ENCODE results near the gene TRANK1.

Gene TRANK1

DNA sequence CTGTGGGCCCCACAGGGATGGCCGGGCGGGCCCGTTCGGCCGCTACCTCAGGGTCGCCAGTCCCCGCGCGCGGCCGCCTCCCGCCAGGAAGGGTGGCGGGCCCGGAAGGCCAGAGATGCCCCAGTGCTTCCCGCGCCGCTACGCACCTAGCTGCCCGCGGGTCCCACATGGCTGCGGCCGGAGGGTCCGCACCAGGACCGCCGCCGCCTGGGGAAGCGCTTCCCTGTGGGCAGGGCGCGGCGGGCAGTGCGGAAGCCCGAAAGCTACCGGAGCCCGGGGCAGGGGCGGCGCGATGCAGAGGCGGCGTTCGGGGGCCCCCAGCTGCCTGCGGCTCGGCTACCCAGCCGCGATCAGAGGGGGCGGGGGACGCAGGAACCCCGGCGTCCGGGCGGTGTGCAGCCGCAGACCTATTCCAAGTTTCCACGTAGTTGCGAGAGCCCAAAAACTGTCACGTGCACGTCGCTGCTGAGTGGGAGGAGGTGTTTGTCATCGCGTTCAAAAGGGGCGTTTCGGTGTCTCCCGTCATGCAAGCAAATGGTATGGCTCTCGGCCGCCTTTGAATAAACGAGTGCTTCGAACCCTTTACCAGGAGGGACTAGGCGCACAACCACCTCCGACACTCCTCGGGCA is at the start of gene TRANK1:
Gene TRANK1 (minus strand): TSS at position 414 of the 630 bp plus-strand sequence. CDS start 245 bp downstream, at position 169.
- Mint-ChIP-seq H3K36me3 (ENCODE audit: insufficient read depth) (peaks cover 2% of the 10 kb centered on the region), H3K9me3 (peaks cover 5% of the 10 kb centered on the region), H3K27ac (ENCODE audit: low read depth) (peak within 1 kb of the TSS; percentile 51), H3K27me3 (no peaks in the 10 kb centered on the region), H3K4me3 (peak within 1 kb of the TSS; percentile 75), H3K4me1 (peaks cover 16% of the 10 kb centered on the region)
- DNase-seq (ENCODE audit: low spot score in 2 of 2) (peak; percentile 66 to 80), ATAC-seq (replicated peaks; ENCODE audit: extremely low read depth, poor library complexity, severe bottlenecking) (peak; percentile 93)

DNA sequence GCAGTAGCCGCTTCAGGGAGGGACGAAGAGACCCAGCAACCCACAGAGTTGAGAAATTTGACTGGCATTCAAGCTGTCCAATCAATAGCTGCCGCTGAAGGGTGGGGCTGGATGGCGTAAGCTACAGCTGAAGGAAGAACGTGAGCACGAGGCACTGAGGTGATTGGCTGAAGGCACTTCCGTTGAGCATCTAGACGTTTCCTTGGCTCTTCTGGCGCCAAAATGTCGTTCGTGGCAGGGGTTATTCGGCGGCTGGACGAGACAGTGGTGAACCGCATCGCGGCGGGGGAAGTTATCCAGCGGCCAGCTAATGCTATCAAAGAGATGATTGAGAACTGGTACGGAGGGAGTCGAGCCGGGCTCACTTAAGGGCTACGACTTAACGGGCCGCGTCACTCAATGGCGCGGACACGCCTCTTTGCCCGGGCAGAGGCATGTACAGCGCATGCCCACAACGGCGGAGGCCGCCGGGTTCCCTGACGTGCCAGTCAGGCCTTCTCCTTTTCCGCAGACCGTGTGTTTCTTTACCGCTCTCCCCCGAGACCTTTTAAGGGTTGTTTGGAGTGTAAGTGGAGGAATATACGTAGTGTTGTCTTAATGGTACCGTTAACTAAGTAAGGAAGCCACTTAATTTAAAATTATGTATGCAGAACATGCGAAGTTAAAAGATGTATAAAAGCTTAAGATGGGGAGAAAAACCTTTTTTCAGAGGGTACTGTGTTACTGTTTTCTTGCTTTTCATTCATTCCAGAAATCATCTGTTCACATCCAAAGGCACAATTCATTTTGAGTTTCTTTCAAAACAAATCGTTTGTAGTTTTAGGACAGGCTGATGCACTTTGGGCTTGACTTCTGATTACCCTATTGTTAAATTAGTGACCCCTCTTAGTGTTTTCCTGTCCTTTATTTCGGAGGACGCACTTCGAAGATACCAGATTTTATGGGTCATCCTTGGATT is 48.8 kb upstream of the TRANK1 start, which contains the start of gene MLH1:
Gene MLH1 (plus strand): TSS at position 193 of the 958 bp plus-strand sequence. CDS start 30 bp downstream, at position 223.
- Mint-ChIP-seq H3K36me3 (ENCODE audit: insufficient read depth) (peaks cover 41% of the 10 kb centered on the region), H3K4me1 (peaks cover 27% of the 10 kb centered on the region), H3K9me3 (no peaks in the 10 kb centered on the region), H3K27ac (ENCODE audit: low read depth) (no peak within 1 kb of the TSS), H3K27me3 (no peaks in the 10 kb centered on the region), H3K4me3 (no peak within 1 kb of the TSS)
- ATAC-seq (replicated peaks; ENCODE audit: extremely low read depth, poor library complexity, severe bottlenecking) (peak; percentile 87), DNase-seq (ENCODE audit: low spot score in 2 of 2) (peak; percentile 97 to 99)

DNA sequence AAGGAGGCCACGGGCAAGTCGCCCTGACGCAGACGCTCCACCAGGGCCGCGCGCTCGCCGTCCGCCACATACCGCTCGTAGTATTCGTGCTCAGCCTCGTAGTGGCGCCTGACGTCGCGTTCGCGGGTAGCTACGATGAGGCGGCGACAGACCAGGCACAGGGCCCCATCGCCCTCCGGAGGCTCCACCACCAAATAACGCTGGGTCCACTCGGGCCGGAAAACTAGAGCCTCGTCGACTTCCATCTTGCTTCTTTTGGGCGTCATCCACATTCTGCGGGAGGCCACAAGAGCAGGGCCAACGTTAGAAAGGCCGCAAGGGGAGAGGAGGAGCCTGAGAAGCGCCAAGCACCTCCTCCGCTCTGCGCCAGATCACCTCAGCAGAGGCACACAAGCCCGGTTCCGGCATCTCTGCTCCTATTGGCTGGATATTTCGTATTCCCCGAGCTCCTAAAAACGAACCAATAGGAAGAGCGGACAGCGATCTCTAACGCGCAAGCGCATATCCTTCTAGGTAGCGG is 48.0 kb upstream of the TRANK1 start, which contains the start of gene EPM2AIP1:
Gene EPM2AIP1 (minus strand): TSS at position 326 of the 520 bp plus-strand sequence. CDS start 54 bp downstream, at position 272.
- H3K4me1 Mint-ChIP-seq, result peaks cover 30% of the 10 kb centered on the region
- H3K9me3 Mint-ChIP-seq, result no peaks in the 10 kb centered on the region
- ATAC-seq (replicated peaks; ENCODE audit: extremely low read depth, poor library complexity, severe bottlenecking), result peak; percentile 85
- H3K27ac Mint-ChIP-seq (ENCODE audit: low read depth), result no peak within 1 kb of the TSS
- no peak within 1 kb of the TSS for H3K4me3 Mint-ChIP-seq
- H3K27me3 Mint-ChIP-seq, result no peaks in the 10 kb centered on the region
- DNase-seq (ENCODE audit: low spot score in 2 of 2), result no peak
- H3K36me3 Mint-ChIP-seq (ENCODE audit: insufficient read depth), result peaks cover 39% of the 10 kb centered on the region

DNA sequence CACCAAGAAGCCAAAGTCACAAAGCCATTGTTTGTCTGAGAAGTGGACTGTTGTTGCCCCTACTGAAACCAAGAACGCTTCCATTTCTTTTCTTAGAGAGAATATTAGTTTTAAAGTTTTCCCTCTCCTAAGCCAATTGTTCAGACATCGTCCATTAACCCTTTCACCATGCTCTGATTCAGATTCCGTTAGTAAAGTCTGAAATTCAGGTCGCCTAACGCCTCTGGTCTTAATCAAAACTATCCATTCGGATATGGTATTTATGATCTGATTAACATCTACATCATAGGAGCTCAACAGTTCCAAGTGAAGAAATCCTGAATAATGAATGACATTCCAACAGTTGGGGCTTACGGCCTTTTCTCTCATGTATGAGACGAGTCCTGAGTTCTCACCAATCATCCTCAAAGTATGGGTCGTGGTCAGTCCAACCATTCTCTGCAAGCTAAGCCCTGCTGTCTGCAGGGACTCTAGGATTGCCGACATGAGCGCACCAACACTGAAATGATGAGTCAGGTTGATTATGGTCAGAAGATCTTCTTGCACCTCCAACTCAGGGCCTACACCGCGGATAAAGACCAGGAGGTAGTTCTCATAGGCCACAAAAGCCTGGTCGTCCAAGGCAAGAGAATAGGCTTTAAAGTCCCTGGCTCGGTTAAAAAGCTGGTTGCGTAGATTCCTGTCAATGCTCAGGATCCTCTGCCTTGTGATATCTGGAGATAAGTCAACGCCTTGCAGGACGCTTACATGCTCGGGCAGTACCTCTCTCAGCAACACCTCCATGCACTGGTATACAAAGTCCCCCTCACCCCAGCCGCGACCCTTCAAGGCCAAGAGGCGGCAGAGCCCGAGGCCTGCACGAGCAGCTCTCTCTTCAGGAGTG is 47.3 kb upstream of the TRANK1 start:
- no peak for ATAC-seq (replicated peaks; ENCODE audit: extremely low read depth, poor library complexity, severe bottlenecking)
- Mint-ChIP-seq H3K27ac (ENCODE audit: low read depth) (no peak overlapping the region), H3K4me3 (no peak overlapping the region), H3K36me3 (ENCODE audit: insufficient read depth) (peaks cover 35% of the 10 kb centered on the region), H3K9me3 (no peaks in the 10 kb centered on the region), H3K27me3 (no peaks in the 10 kb centered on the region), H3K4me1 (peaks cover 29% of the 10 kb centered on the region)
- DNase-seq (ENCODE audit: low spot score in 2 of 2), result no peak

DNA sequence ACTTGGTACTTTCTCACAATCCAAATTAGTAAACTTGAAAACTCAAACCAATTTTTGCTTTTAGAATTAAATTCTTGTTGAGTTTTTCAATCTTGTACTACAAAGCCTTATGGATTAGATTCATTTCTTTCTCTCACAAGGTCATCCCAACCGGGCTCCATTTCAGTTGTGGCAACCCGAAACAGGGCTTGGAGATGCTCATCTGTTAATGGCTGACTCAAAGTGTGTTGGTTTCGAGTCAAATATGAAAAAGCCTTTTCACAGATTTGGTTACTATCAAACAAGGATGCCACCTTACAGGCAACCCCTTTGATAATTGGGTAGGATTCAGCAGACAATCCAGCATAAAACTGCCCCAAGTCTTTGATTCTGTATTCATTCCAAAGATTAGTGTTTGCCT is 46.3 kb upstream of the TRANK1 start:
- Mint-ChIP-seq H3K27ac (ENCODE audit: low read depth) (no peak overlapping the region), H3K4me1 (peaks cover 23% of the 10 kb centered on the region), H3K4me3 (no peak overlapping the region), H3K9me3 (no peaks in the 10 kb centered on the region), H3K27me3 (no peaks in the 10 kb centered on the region), H3K36me3 (ENCODE audit: insufficient read depth) (peaks cover 31% of the 10 kb centered on the region)
- DNase-seq (ENCODE audit: low spot score in 2 of 2) (no peak), ATAC-seq (replicated peaks; ENCODE audit: extremely low read depth, poor library complexity, severe bottlenecking) (no peak)

DNA sequence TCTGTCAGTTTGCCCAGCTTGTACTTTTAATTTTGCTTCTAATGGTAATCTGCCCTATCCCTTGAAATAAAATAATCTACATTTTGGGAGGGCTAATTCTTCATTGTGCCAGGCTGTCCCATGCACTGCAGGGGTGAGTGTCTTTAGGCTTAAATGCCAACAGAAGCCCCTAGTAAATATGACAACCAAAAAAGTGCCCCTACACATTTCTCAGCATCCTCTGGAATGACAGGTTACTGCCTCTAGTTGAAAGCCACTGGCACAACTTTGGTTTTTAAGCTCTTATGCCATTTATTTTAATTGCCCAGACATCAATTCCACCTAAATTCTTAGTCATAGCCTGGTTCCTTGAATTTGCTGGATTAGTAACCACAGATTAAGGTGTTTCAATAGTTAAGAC is 44.7 kb upstream of the TRANK1 start:
- Mint-ChIP-seq H3K27me3 (no peaks in the 10 kb centered on the region), H3K4me3 (no peak overlapping the region), H3K27ac (ENCODE audit: low read depth) (peak overlapping the region; percentile 72), H3K4me1 (peaks cover 29% of the 10 kb centered on the region), H3K9me3 (no peaks in the 10 kb centered on the region), H3K36me3 (ENCODE audit: insufficient read depth) (peaks cover 33% of the 10 kb centered on the region)
- ATAC-seq (replicated peaks; ENCODE audit: extremely low read depth, poor library complexity, severe bottlenecking) (no peak), DNase-seq (ENCODE audit: low spot score in 2 of 2) (no peak)

DNA sequence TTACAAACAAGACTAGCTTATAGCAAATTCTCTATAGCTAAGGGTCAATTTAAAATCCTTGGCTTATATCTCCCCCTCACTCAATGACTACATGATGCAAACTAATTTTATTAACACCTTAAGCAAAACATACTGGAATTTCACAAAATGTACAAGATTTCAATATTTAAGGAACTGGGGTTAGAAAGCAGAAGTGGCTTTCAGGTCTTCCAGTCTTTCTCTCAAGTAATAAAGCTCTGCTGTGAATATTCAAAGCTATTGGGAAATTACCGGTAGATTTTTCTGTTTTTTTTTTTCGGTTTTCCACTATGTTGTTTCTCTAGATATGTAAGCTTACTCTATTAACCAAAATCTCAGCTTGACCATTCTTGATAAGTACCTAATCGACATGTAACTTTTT is 44.2 kb upstream of the TRANK1 start:
- no peaks in the 10 kb centered on the region for H3K27me3 Mint-ChIP-seq

DNA sequence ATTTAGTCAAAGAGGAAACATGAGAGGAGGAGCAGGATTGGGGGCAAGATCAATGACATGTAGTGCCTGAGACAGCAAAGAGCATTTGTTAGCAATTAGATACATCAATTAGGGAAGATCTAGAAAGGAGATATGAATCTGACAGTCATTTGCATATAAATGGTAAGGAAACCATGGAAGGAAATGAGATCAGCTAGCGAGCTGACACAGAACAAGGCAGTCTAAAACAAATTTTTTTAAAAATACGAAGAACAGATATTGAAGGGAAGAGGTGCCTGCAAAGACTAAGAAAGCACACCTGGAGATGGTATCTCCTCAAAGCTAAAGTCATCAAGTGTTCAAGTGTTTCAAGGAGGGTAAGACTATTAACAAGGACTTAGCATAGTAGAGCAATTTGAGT is 43.5 kb upstream of the TRANK1 start:
- DNase-seq (ENCODE audit: low spot score in 2 of 2) (no peak), ATAC-seq (replicated peaks; ENCODE audit: extremely low read depth, poor library complexity, severe bottlenecking) (no peak)
- peak overlapping the region; percentile 72 for H3K27ac Mint-ChIP-seq (ENCODE audit: low read depth)
- H3K36me3 Mint-ChIP-seq (ENCODE audit: insufficient read depth), result peaks cover 44% of the 10 kb centered on the region
- no peaks in the 10 kb centered on the region for H3K27me3 Mint-ChIP-seq
- H3K4me3 Mint-ChIP-seq, result no peak overlapping the region
- no peaks in the 10 kb centered on the region for H3K9me3 Mint-ChIP-seq
- peaks cover 29% of the 10 kb centered on the region for H3K4me1 Mint-ChIP-seq

More for the DNA sequence above, 44.2 kb upstream of the TRANK1 start:
- H3K4me3 Mint-ChIP-seq, result no peak overlapping the region
- H3K4me1 Mint-ChIP-seq, result peaks cover 29% of the 10 kb centered on the region
- peak overlapping the region; percentile 72 for H3K27ac Mint-ChIP-seq (ENCODE audit: low read depth)
- H3K36me3 Mint-ChIP-seq (ENCODE audit: insufficient read depth), result peaks cover 39% of the 10 kb centered on the region
- no peaks in the 10 kb centered on the region for H3K9me3 Mint-ChIP-seq
- DNase-seq (ENCODE audit: low spot score in 2 of 2), result no peak
- no peak for ATAC-seq (replicated peaks; ENCODE audit: extremely low read depth, poor library complexity, severe bottlenecking)

DNA sequence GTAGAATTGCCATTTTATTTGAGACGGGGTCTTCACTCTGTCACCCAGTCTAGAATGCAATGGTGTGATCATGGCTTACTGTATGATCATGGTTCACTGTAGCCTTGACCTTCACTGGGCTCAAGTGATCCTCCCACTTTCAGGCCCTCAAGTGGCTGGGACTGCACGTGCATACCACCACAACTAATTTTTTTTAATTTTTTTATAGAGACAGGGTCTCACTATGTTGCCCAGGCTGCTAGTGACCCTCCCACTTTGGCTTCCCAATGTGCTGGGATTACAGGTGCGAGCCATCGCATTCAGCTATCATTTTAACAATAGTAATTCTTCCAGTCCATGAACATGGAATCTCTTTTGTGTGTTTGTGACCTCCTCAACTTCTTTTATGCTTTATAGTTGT is 36.2 kb upstream of the TRANK1 start:
- Mint-ChIP-seq H3K4me3 (no peak overlapping the region), H3K27me3 (no peaks in the 10 kb centered on the region), H3K36me3 (ENCODE audit: insufficient read depth) (peaks cover 25% of the 10 kb centered on the region), H3K4me1 (peaks cover 4% of the 10 kb centered on the region), H3K27ac (ENCODE audit: low read depth) (no peak overlapping the region), H3K9me3 (peaks cover 9% of the 10 kb centered on the region)
- no peak for DNase-seq (ENCODE audit: low spot score in 2 of 2)
- no peak for ATAC-seq (replicated peaks; ENCODE audit: extremely low read depth, poor library complexity, severe bottlenecking)

DNA sequence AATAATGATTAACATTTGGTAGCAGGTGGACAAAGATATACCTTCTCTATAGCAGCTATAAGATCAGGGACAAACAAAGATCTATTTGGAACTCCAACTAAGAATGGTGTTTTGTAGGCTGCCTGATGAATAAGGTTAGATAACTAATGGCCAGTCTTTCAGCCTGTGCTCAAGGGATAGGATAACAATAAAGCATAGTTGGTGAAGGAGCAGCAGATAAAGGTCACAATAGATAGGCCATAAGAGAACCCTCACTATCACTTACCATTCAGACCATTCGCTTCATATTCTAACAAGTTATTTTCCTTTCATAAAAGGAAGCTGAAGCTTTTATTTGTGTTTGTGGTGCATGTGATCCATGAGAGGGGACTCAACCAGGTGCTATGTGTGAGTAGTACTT is 28.3 kb upstream of the TRANK1 start:
- ATAC-seq (replicated peaks; ENCODE audit: extremely low read depth, poor library complexity, severe bottlenecking) (no peak), DNase-seq (ENCODE audit: low spot score in 2 of 2) (no peak)
- no peak overlapping the region for H3K27ac Mint-ChIP-seq (ENCODE audit: low read depth)
- H3K27me3 Mint-ChIP-seq, result no peaks in the 10 kb centered on the region
- no peak overlapping the region for H3K4me3 Mint-ChIP-seq
- peaks cover 17% of the 10 kb centered on the region for H3K4me1 Mint-ChIP-seq
- H3K36me3 Mint-ChIP-seq (ENCODE audit: insufficient read depth), result peaks cover 6% of the 10 kb centered on the region
- no peaks in the 10 kb centered on the region for H3K9me3 Mint-ChIP-seq

DNA sequence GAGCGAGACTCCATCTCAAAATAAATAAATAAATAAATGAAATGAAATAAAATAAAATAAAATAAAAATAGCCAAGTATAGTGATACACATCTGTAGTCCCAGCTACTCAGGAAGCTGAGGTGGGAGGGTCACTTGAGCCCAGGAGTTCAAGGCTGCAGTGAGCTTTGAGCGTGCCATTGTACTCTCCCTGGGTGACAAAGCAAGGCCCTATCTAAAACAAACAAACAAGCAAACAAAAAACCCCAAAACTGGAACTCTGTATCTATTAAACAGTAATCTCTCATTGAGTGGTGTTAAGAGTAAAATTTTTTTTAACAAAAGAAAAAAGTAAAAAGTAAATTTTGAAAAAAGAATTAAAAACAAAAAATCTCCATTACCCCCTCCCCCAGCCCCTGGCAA is 27.3 kb upstream of the TRANK1 start:
- Mint-ChIP-seq H3K27me3 (no peaks in the 10 kb centered on the region), H3K36me3 (ENCODE audit: insufficient read depth) (peaks cover 6% of the 10 kb centered on the region), H3K4me3 (no peak overlapping the region), H3K27ac (ENCODE audit: low read depth) (no peak overlapping the region), H3K4me1 (peaks cover 17% of the 10 kb centered on the region), H3K9me3 (no peaks in the 10 kb centered on the region)
- no peak for ATAC-seq (replicated peaks; ENCODE audit: extremely low read depth, poor library complexity, severe bottlenecking)
- DNase-seq (ENCODE audit: low spot score in 2 of 2), result no peak
